Rectal smooth muscle tissue (tissue), 1 donor: ENCODE results near the gene TMED8.

ENCODE experiments used
- H3K27ac ChIP-seq: one replicate; pipeline ENCODE4 v1.7.0; 2013; ENCODE audit warnings: low read depth, low read length, inconsistent platforms
- H3K27me3 ChIP-seq: one replicate; pipeline ENCODE4 v1.7.0; 2013; ENCODE audit warnings: low read length; ENCODE audit not compliant: control insufficient read depth, insufficient read depth
- H3K36me3 ChIP-seq: one replicate; pipeline ENCODE4 v1.7.0; 2013; ENCODE audit warnings: low read length; ENCODE audit not compliant: control insufficient read depth, insufficient read depth
- H3K4me1 ChIP-seq: one replicate; pipeline ENCODE4 v1.7.0; 2013; ENCODE audit warnings: low read length; ENCODE audit not compliant: control insufficient read depth, insufficient read depth
- H3K4me3 ChIP-seq: one replicate; pipeline ENCODE4 v1.7.0; 2013; ENCODE audit warnings: low read length
- H3K9ac ChIP-seq: one replicate; pipeline ENCODE4 v1.7.0; 2013; ENCODE audit warnings: low read length

Gene TMED8

DNA sequence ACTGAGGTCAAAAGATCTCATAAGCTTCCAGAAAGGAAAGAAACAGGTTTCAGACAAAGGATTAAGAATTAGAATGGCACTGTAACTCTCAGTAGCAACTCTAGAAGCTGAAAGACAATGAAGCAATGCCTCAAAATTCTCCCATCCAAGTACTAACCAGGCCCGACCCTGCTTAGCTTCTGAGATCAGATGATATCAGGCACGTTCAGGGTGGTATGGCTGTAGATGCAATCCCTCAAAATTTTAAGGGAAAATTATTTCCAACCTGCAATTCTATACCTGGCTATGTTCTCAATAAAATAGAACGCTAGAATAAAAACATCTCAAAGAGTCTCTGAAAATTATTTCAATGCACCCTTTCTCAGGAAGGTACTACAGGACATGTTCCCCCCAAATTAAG lies 26.9 kb upstream of the TMED8 start:
- Histone ChIP-seq H3K4me1 (no peaks in the 10 kb centered on the region), H3K9ac (no peak overlapping the region), H3K4me3 (no peak overlapping the region), H3K27ac (no peak overlapping the region), H3K36me3 (no peaks in the 10 kb centered on the region), H3K27me3 (no peaks in the 10 kb centered on the region)

GRCh38 chr14:77400216-77400615 lies 23.3 kb upstream of the TMED8 start:
- H3K4me1 ChIP-seq, result no peaks in the 10 kb centered on the region
- H3K27me3 ChIP-seq, result no peaks in the 10 kb centered on the region
- H3K36me3 ChIP-seq, result no peaks in the 10 kb centered on the region
- no peak overlapping the region for H3K27ac ChIP-seq
- H3K9ac ChIP-seq, result no peak overlapping the region
- H3K4me3 ChIP-seq, result no peak overlapping the region

DNA sequence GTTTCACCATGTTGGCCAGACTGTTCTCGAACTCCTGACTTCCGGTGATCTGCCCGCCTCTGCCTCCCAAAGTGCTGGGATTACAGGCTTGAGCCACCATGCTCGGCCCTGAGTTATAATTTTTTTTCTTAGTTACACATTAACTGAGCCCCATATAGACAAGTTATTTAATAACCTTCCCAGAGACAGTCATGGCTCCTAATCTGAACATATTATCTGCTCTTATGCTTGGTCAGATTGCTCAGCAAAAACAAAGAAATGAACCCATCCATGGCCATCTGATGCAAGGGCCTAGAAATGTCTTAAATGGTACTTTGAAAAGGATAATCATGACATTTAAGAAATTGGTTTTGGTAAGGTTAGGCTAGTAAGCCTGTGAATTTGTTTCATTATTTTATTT lies 13.3 kb upstream of the TMED8 start:
- Histone ChIP-seq H3K36me3 (no peaks in the 10 kb centered on the region), H3K27ac (no peak overlapping the region), H3K9ac (no peak overlapping the region), H3K27me3 (no peaks in the 10 kb centered on the region), H3K4me1 (no peaks in the 10 kb centered on the region), H3K4me3 (no peak overlapping the region)

DNA sequence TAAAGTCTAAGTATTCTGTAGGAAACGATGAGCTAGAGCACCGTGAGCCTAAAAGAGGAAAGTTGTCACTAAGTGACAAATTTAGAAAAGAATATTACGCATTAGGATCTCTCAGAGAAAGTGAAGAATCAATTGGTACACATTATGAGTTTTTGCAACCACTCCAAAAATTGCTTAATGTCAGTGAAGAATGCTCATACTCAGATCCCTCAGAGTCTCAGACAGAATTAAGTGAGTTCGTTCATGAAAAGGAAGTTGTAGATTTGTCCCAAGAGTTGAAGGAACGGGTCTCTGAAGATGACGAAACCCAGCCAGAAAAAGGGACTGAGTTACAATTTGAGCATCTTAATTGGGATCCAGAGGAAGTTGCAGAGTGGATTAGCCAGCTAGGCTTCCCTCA lies 1.8 kb upstream of the TMED8 start:
- H3K27ac ChIP-seq, result no peak overlapping the region
- no peak overlapping the region for H3K4me3 ChIP-seq
- no peak overlapping the region for H3K9ac ChIP-seq
- no peaks in the 10 kb centered on the region for H3K36me3 ChIP-seq
- H3K4me1 ChIP-seq, result peaks cover 5% of the 10 kb centered on the region
- H3K27me3 ChIP-seq, result no peaks in the 10 kb centered on the region

- Histone ChIP-seq H3K27me3 (no peaks in the 10 kb centered on the region), H3K36me3 (no peaks in the 10 kb centered on the region)
Observed at GRCh38 chr14:77377502-77377844, 579 bp upstream of the TMED8 start.

GRCh38 chr14:77375973-77376770 lies 722 bp downstream of the TMED8 start:
- Histone ChIP-seq H3K36me3 (no peaks in the 10 kb centered on the region), H3K4me1 (peaks cover 5% of the 10 kb centered on the region), H3K27ac (peak overlapping the region; percentile 75), H3K4me3 (peak overlapping the region; percentile 82), H3K27me3 (no peaks in the 10 kb centered on the region), H3K9ac (peak overlapping the region; percentile 73)

More at GRCh38 chr14:77377502-77377844, 579 bp upstream of the TMED8 start:
- Histone ChIP-seq H3K9ac (no peak overlapping the region), H3K4me3 (peak overlapping the region; percentile 82), H3K4me1 (peaks cover 5% of the 10 kb centered on the region), H3K27ac (no peak overlapping the region)

DNA sequence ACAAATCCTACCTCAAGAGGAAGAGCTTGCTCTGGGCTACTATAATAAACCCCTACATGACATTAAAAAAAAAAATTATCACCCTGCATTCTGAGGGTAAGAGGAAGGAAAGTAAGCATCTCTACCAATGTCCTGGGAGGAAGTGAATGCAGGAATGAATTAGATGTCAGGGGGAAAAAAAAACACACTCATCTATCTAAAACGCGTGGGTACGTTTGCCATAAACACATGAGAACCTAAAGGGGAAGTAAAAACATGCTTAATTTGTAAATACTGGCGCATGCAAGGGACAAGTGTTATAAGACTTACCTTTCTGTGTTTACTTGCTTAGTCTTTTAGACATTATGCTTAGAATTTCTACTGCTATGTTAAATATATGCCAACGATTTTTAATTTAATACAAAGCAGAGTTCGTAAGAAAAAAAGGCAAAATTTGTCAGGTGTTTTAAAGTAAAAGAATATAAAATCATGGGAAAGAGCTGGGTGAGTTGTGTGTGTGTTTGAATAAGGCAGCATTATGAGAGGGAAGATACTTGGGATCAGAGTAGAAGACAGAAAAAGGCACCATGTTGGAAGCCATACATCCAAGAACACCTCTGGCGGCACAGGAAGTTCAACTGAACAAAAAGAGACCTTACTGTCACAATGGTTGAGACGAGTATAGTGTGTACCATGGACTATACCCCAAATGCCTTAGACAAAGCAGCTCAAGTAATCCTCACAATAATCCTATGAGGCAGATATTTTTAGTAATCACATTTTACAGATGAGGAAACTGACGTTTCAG lies 1.5 kb downstream of the TMED8 start:
- H3K27me3 ChIP-seq, result no peaks in the 10 kb centered on the region
- no peak overlapping the region for H3K4me3 ChIP-seq
- no peak overlapping the region for H3K27ac ChIP-seq
- H3K4me1 ChIP-seq, result peaks cover 5% of the 10 kb centered on the region
- H3K9ac ChIP-seq, result no peak overlapping the region
- H3K36me3 ChIP-seq, result no peaks in the 10 kb centered on the region

- peaks cover 4% of the 10 kb centered on the region for H3K4me1 ChIP-seq
- H3K4me3 ChIP-seq, result no peak overlapping the region
- no peaks in the 10 kb centered on the region for H3K36me3 ChIP-seq
- no peak overlapping the region for H3K27ac ChIP-seq
- H3K27me3 ChIP-seq, result no peaks in the 10 kb centered on the region
- no peak overlapping the region for H3K9ac ChIP-seq
Observed at GRCh38 chr14:77372304-77372841, 4.5 kb downstream of the TMED8 start.

- Histone ChIP-seq H3K36me3 (no peaks in the 10 kb centered on the region), H3K27me3 (no peaks in the 10 kb centered on the region), H3K4me3 (no peak overlapping the region), H3K4me1 (no peaks in the 10 kb centered on the region), H3K27ac (no peak overlapping the region), H3K9ac (no peak overlapping the region)
Observed at GRCh38 chr14:77369285-77369684, 7.6 kb downstream of the TMED8 start.

DNA sequence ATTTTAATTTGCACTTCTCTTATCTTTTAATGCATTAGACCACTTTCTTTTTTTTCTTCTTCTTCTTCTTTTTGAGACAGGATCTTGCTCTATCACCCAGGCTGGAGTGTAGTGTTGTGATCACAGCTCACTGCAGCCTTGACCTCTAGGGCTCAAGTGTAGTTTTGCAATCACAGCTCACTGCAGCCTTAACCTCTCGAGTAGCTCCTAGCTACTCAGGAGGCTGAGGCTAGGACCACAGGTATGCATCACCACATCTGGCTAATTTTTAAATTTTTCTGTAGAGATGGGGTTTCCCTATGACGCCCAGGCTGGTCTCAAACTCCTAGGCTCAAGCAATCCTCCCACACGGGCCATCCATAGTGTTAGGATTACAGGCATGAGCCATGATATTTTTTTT lies 12.7 kb downstream of the TMED8 start:
- Histone ChIP-seq H3K4me1 (no peaks in the 10 kb centered on the region), H3K27me3 (no peaks in the 10 kb centered on the region), H3K36me3 (no peaks in the 10 kb centered on the region), H3K4me3 (no peak overlapping the region), H3K9ac (no peak overlapping the region), H3K27ac (no peak overlapping the region)

- Histone ChIP-seq H3K27ac (no peak overlapping the region), H3K4me1 (no peaks in the 10 kb centered on the region), H3K9ac (no peak overlapping the region), H3K36me3 (no peaks in the 10 kb centered on the region), H3K4me3 (no peak overlapping the region), H3K27me3 (no peaks in the 10 kb centered on the region)
Observed at GRCh38 chr14:77359626-77360025, 17.3 kb downstream of the TMED8 start.

- no peaks in the 10 kb centered on the region for H3K4me1 ChIP-seq
- no peak overlapping the region for H3K27ac ChIP-seq
- no peaks in the 10 kb centered on the region for H3K36me3 ChIP-seq
- no peaks in the 10 kb centered on the region for H3K27me3 ChIP-seq
- H3K9ac ChIP-seq, result no peak overlapping the region
- no peak overlapping the region for H3K4me3 ChIP-seq
Observed at GRCh38 chr14:77356899-77357298, 20.0 kb downstream of the TMED8 start.
